ENCODE results near the gene HDLBP. TPM values are rescaled to one million over a fixed set of nuclear protein-coding genes. Genes with fewer than 3 reads are reported as not detected.

The HDLBP gene
- total RNA-seq, 1 experiment from 2014 or later: 497 TPM

GRCh38 chr2:241179899-241180298, 135.6 kb downstream of the HDLBP start:
- DNase-seq (ENCODE audit: low read depth): no peak

- DNase-seq (ENCODE audit: low read depth): no peak
Measured at GRCh38 chr2:241178961-241179360, 136.5 kb downstream of the HDLBP start.

GRCh38 chr2:241177526-241178334, 137.7 kb downstream of the HDLBP start:
- no peak for DNase-seq (ENCODE audit: low read depth)

Other genes with a start within 250 kb of the HDLBP start
- gene MTERF4, start 213.4 kb downstream of the HDLBP start, total RNA-seq (2014; rRNA removed; shearing (Covaris generic)): 39.2 and 43.0 TPM in 2 replicates
- gene PASK, start 166.2 kb downstream of the HDLBP start, total RNA-seq (2014; rRNA removed; shearing (Covaris generic)): 6.7 and 7.2 TPM in 2 replicates
- 81.7 and 87.6 TPM in 2 replicates for gene PPP1R7, start 165.2 kb downstream of the HDLBP start, total RNA-seq (2014; rRNA removed; shearing (Covaris generic))
- gene ANO7, start 127.0 kb downstream of the HDLBP start, total RNA-seq (2014; rRNA removed; shearing (Covaris generic)): 0.53 and 2.4 TPM in 2 replicates
- 212 and 259 TPM in 2 replicates for gene SEPTIN2, start 253 bp upstream of the HDLBP start, total RNA-seq (2014; rRNA removed; shearing (Covaris generic))
- gene FARP2, start 40.6 kb upstream of the HDLBP start, total RNA-seq (2014; rRNA removed; shearing (Covaris generic)): 29.7 and 33.8 TPM in 2 replicates
- 177 and 197 TPM in 2 replicates for gene STK25, start 192.9 kb upstream of the HDLBP start, total RNA-seq (2014; rRNA removed; shearing (Covaris generic))
- gene BOK, start 243.1 kb upstream of the HDLBP start, total RNA-seq (2014; rRNA removed; shearing (Covaris generic)): 21.6 and 22.8 TPM in 2 replicates

Data from HT1080 (cell line).